H9 (cell line): ENCODE data around the gene ANKRD36. TPM values are rescaled to one million over a fixed set of nuclear protein-coding genes. Genes with fewer than 3 reads are reported as not detected.
"Not testable (repeated sequence)": the region's sequence is repeated elsewhere in the genome, so short reads cannot be mapped to it uniquely, and the experiment has no call there.

ENCODE experiments used
- DNase-seq: peaks from one replicate; pipeline ENCODE4 v3.0.0-alpha.2; 2017
- H2AFZ ChIP-seq: one replicate; pipeline ENCODE4 v1.6.1; 2013; ENCODE audit warnings: mild to moderate bottlenecking, low read length, control low read depth, moderate library complexity
- H2AK5ac ChIP-seq: 2 replicates; pipeline ENCODE4 v1.6.1; 2013; ENCODE audit warnings: low read length, control low read depth, mixed read lengths; ENCODE audit not compliant: insufficient read length
- H2BK120ac ChIP-seq: one replicate; pipeline ENCODE4 v1.6.1; 2013; ENCODE audit warnings: low read depth, mild to moderate bottlenecking, low read length, control low read depth, inconsistent platforms; ENCODE audit not compliant: poor library complexity, severe bottlenecking
- H2BK12ac ChIP-seq: 2 replicates; pipeline ENCODE4 v1.6.1; 2013; ENCODE audit warnings: low read length, control low read depth, mixed read lengths, low read depth; ENCODE audit not compliant: insufficient read length
- H2BK15ac ChIP-seq: 2 replicates; pipeline ENCODE4 v1.6.1; 2013; ENCODE audit warnings: low read depth, low read length, control low read depth
- H2BK20ac ChIP-seq: one replicate; pipeline ENCODE4 v1.6.1; 2013; ENCODE audit warnings: low read depth, mild to moderate bottlenecking, low read length, control low read depth, inconsistent platforms; ENCODE audit not compliant: poor library complexity, severe bottlenecking
- H2BK5ac ChIP-seq: 2 replicates; pipeline ENCODE4 v1.6.1; 2013; ENCODE audit warnings: low read length, control low read depth, mixed read lengths; ENCODE audit not compliant: insufficient read length
- H3K14ac ChIP-seq: 2 replicates; pipeline ENCODE4 v1.6.1; 2013; ENCODE audit warnings: low read length, control low read depth; ENCODE audit not compliant: insufficient read depth
- H3K18ac ChIP-seq: 2 replicates; pipeline ENCODE4 v1.6.1; 2013; ENCODE audit warnings: low read depth, mild to moderate bottlenecking, mixed read lengths, low read length, control low read depth; ENCODE audit not compliant: insufficient read length
- H3K23ac ChIP-seq: 2 replicates; pipeline ENCODE4 v1.6.1; 2013; ENCODE audit warnings: low read length, control low read depth, mixed read lengths, low read depth; ENCODE audit not compliant: insufficient read length
- H3K23me2 ChIP-seq: 2 replicates; pipeline ENCODE4 v1.6.1; 2013; ENCODE audit warnings: low read depth, mild to moderate bottlenecking, mixed read lengths, low read length, control low read depth; ENCODE audit not compliant: insufficient read length, poor library complexity, severe bottlenecking
- H3K27ac ChIP-seq: 2 replicates; pipeline ENCODE4 v1.5.1; 2013; ENCODE audit warnings: low read length, control low read depth, mixed read lengths, low read depth; ENCODE audit not compliant: insufficient read length
- H3K27me3 ChIP-seq: 2 replicates; pipeline ENCODE4 v1.6.1; 2013; ENCODE audit warnings: low read length, control low read depth, inconsistent platforms; ENCODE audit not compliant: insufficient read depth
- H3K4ac ChIP-seq: 2 replicates; pipeline ENCODE4 v1.6.1; 2013; ENCODE audit warnings: low read depth, mild to moderate bottlenecking, control low read depth, inconsistent platforms, low read length, moderate library complexity
- H3K4me1 ChIP-seq: 2 replicates; pipeline ENCODE4 v1.6.1; 2013; ENCODE audit warnings: low read length, control low read depth, inconsistent platforms; ENCODE audit not compliant: insufficient read depth
- H3K4me2 ChIP-seq: 2 replicates; pipeline ENCODE4 v1.6.1; 2013; ENCODE audit warnings: low read length, control low read depth, mixed read lengths; ENCODE audit not compliant: insufficient read length, insufficient read depth
- H3K56ac ChIP-seq: 2 replicates; pipeline ENCODE4 v1.6.1; 2013; ENCODE audit warnings: low read depth, mild to moderate bottlenecking, mixed read lengths, low read length, control low read depth; ENCODE audit not compliant: insufficient read length
- H3K79me1 ChIP-seq: 2 replicates; pipeline ENCODE4 v1.6.1; 2013; ENCODE audit warnings: low read depth, mild to moderate bottlenecking, moderate library complexity, low read length, control low read depth, inconsistent platforms; ENCODE audit not compliant: insufficient read depth, poor library complexity, severe bottlenecking
- H3K79me2 ChIP-seq: 2 replicates; pipeline ENCODE4 v1.6.1; 2013; ENCODE audit warnings: low read length, control low read depth, inconsistent platforms; ENCODE audit not compliant: insufficient read depth
- H3K9ac ChIP-seq: 2 replicates; pipeline ENCODE4 v1.6.1; 2013; ENCODE audit warnings: low read length, control low read depth, mixed read lengths; ENCODE audit not compliant: insufficient read length; ENCODE audit errors: extremely low read depth
- H3K9me3 ChIP-seq: one replicate; pipeline ENCODE4 v1.6.1; 2013; ENCODE audit warnings: low read depth, low read length, inconsistent platforms; ENCODE audit not compliant: control insufficient read depth
- H3T11ph ChIP-seq: one replicate; pipeline ENCODE4 v1.6.1; 2013; ENCODE audit warnings: mild to moderate bottlenecking, low read length, control low read depth, inconsistent platforms
- H4K20me1 ChIP-seq: one replicate; pipeline ENCODE4 v1.6.1; 2013; ENCODE audit not compliant: control insufficient read depth, insufficient read length, insufficient read depth
- H4K5ac ChIP-seq: 2 replicates; pipeline ENCODE4 v1.6.1; 2013; ENCODE audit warnings: low read depth, mild to moderate bottlenecking, mixed read lengths, low read length, control low read depth; ENCODE audit not compliant: insufficient read length
- H4K8ac ChIP-seq: replicated peaks from 2 replicates; pipeline ENCODE4 v1.6.1; 2013; ENCODE audit warnings: low read length, control low read depth, mixed read lengths, low read depth; ENCODE audit not compliant: insufficient read length
- H4K91ac ChIP-seq: 2 replicates; pipeline ENCODE4 v1.6.1; 2013; ENCODE audit warnings: low read depth, mild to moderate bottlenecking, moderate library complexity, mixed read lengths, low read length, control low read depth; ENCODE audit not compliant: insufficient read length
- H3K27ac Mint-ChIP-seq, 3 experiments: 2 replicates in 2 of 3; 3 replicates in 1 of 3; pipeline ENCODE4 v1.8.0; 2020 to 2021; ENCODE audit warnings: mixed read lengths in 3 of 3, mild to moderate bottlenecking in 1 of 3, moderate library complexity in 1 of 3
- H3K27me3 Mint-ChIP-seq: 2 replicates; pipeline ENCODE4 v1.8.0; 2021; ENCODE audit warnings: low read depth, mild to moderate bottlenecking, moderate library complexity, mixed read lengths
- H3K36me3 Mint-ChIP-seq, 3 experiments: 2 replicates in 2 of 3; 3 replicates in 1 of 3; pipeline ENCODE4 v1.8.0; 2020 to 2021; ENCODE audit warnings: low read depth in 3 of 3, mixed read lengths in 3 of 3; ENCODE audit not compliant: insufficient read depth in 1 of 3
- H3K4me1 Mint-ChIP-seq, 2 experiments: 2 replicates each; pipeline ENCODE4 v1.8.0; 2020; ENCODE audit warnings: mixed read lengths in 2 of 2
- H3K4me3 Mint-ChIP-seq, 2 experiments: 2 replicates in 1 of 2; 3 replicates in 1 of 2; pipeline ENCODE4 v1.8.0; 2020 to 2021; ENCODE audit warnings: mild to moderate bottlenecking in 2 of 2, mixed read lengths in 2 of 2, moderate library complexity in 1 of 2
- H3K9me3 Mint-ChIP-seq, 2 experiments: 2 replicates in 1 of 2; 3 replicates in 1 of 2; pipeline ENCODE4 v1.8.0; 2020; ENCODE audit warnings: mild to moderate bottlenecking in 2 of 2, mixed read lengths in 2 of 2, moderate library complexity in 1 of 2
- WGBS: extraction: QIAGEN DNeasy Blood & Tissue Kit; methylation state at CpG from one replicate; pipeline ENCODE4 v1.1.7; 2013; ENCODE audit warnings: missing lambda C conversion rate, low lambda C conversion rate, mixed read lengths; ENCODE audit not compliant: insufficient read length; ENCODE audit errors: extremely low coverage; 5-methylcytosine and 5-hydroxymethylcytosine counted together
- total RNA-seq: library from RNA; stranded (reverse); gene quantifications from 2 replicates; pipeline ENCODE4 v1.2.1, GENCODE V29; 2021

ANKRD36 gene
- total RNA-seq, 1 experiment from 2014 or later, result 9.8 TPM

DNA sequence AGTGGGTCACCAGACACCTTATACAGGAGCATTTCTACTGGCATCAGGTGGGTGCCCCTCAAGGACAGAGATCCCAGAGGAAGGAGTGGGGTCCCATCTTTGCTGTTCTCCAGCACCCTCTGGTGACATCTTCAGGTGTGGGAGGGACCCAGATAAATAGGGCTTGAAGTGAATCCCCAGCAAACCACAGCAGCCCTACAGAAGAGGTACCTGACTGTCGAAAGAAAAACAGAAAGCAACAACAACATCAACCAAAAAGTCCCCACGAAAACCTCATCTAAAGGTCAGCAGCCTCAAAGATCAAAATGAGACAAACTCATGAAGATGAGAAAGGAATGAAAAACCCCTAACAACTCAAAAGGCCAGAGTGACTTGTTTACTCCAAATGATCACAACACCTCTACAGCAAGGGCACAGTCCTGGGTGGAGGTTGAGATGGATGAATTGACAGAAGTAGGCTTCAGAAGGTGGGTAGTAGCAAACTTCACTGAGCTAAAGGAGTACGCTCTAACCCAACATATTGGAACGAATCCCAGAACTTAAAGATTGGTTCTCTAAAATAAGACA is 163.4 kb downstream of the ANKRD36 start:
- not testable (repeated sequence) for H4K91ac ChIP-seq, H2BK15ac ChIP-seq, H4K20me1 ChIP-seq, H3K27me3 ChIP-seq, H3K27me3 Mint-ChIP-seq, H3T11ph ChIP-seq, H2AFZ ChIP-seq, DNase-seq, H3K4me2 ChIP-seq, H2BK12ac ChIP-seq, H3K4ac ChIP-seq, H3K4me1 Mint-ChIP-seq, H3K79me2 ChIP-seq, H3K27ac ChIP-seq, H3K23ac ChIP-seq, H3K36me3 Mint-ChIP-seq, H2BK20ac ChIP-seq, H3K79me1 ChIP-seq, H3K9me3 ChIP-seq, H3K56ac ChIP-seq, H2BK120ac ChIP-seq, H3K18ac ChIP-seq, H2AK5ac ChIP-seq, H3K9ac ChIP-seq, H4K5ac ChIP-seq, H3K23me2 ChIP-seq, H3K14ac ChIP-seq, H3K27ac Mint-ChIP-seq, H3K4me1 ChIP-seq, H4K8ac ChIP-seq, H3K4me3 Mint-ChIP-seq, H3K9me3 Mint-ChIP-seq, H2BK5ac ChIP-seq
- no CpG with 5 or more reads among the region's 4 CpGs for WGBS

- H2BK12ac ChIP-seq, H3K4me1 ChIP-seq, H3K36me3 Mint-ChIP-seq, H3K9me3 Mint-ChIP-seq, H2BK120ac ChIP-seq, H3K27ac Mint-ChIP-seq, H2AFZ ChIP-seq, H3K27ac ChIP-seq, H3T11ph ChIP-seq, H4K5ac ChIP-seq, H4K20me1 ChIP-seq, H3K4me1 Mint-ChIP-seq, H2BK15ac ChIP-seq, H3K27me3 Mint-ChIP-seq, H3K14ac ChIP-seq, H3K79me2 ChIP-seq, H2AK5ac ChIP-seq, H3K27me3 ChIP-seq, H2BK20ac ChIP-seq, H4K8ac ChIP-seq, H3K9ac ChIP-seq, H3K18ac ChIP-seq, H3K23me2 ChIP-seq, H2BK5ac ChIP-seq, H3K23ac ChIP-seq, H3K4me3 Mint-ChIP-seq, H3K79me1 ChIP-seq, H3K9me3 ChIP-seq, H3K4me2 ChIP-seq, DNase-seq, H3K56ac ChIP-seq, H4K91ac ChIP-seq, H3K4ac ChIP-seq: not testable (repeated sequence)
- no CpG with 5 or more reads among the region's 2 CpGs for WGBS
Observed at GRCh38 chr2:97285187-97285586, 172.2 kb downstream of the ANKRD36 start.
